HG03095 (cell line): ENCODE data around the gene PIP4K2C.
A peak's percentile ranks its signal among the peaks of the same experiment; 100 is the strongest.
"Not testable (repeated sequence)": the region's sequence is repeated elsewhere in the genome, so short reads cannot be mapped to it uniquely, and the experiment has no call there.

ENCODE experiments used
- ATAC-seq: cut with Tn5 transposase; IDR thresholded peaks from one replicate; pipeline ENCODE4 v1.9.1; 2021; ENCODE audit warnings: moderate library complexity; ENCODE audit not compliant: unreplicated experiment

PIP4K2C gene

GRCh38 chr12:57584050-57584449 is 6.9 kb upstream of the PIP4K2C start:
- ATAC-seq, result no peak

GRCh38 chr12:57584690-57585089 is 6.3 kb upstream of the PIP4K2C start:
- ATAC-seq, result no peak

- no peak for ATAC-seq
Observed at GRCh38 chr12:57585156-57585555, 5.8 kb upstream of the PIP4K2C start.

- no peak for ATAC-seq
Observed at GRCh38 chr12:57586128-57586527, 4.9 kb upstream of the PIP4K2C start.

DNA sequence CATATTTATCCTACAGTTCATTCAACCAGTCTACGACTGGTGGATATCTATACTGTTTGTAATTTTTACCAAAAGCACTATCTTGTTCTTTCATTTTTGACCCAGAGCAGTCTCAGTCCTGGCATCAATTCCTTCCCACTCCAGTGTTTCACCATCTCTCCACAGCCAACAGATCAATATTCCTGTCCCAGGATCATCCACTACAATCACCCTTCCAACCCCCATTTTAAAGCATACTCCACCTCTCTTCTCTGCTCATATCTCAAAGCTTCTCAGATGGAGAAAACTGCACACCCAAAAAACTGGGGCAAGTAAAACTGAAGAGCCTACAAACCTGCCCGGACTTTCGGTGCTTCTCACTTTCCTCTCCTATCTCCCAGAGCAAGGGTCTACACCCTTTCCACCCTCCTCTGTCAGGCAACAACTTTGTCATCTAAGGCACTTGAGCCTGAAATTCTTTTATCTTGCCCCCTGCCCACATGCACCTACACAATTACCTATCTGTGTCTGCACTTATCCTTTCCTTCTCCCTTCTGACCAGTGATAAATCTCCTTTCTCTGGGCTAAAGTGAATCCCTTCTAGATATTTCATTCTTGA is 4.1 kb upstream of the PIP4K2C start:
- no peak for ATAC-seq

DNA sequence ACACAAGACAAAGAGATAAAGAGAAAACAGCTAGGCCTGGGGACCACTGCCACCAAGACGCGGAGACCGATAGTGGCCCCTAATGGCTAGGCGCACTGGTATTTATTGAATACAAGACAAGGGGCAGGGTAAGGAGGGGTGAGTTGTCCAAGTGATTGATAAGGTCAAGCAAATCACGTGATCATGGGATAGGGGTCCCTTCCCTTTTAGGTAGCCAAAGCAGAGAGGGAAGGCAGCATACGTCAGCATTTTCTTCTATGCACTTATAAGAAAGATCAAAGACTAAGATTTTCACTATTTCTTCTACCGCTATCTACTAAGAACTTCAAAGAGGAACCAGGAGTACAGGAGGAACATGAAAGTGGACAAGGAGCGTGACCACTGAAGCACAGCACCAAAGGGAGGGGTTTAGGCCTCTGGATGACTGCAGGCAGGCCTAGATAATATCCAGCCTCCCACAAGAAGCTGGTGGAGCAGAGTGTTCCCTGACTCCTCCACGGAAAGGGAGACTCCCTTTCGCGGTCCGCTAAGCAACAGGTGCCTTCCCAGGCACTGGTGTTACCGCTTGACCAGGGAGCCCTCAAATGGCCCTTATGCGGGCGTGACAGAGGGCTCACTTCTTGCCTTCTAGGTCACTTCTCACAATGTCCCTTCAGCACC is 1.9 kb upstream of the PIP4K2C start:
- not testable (repeated sequence) for ATAC-seq

GRCh38 chr12:57590479-57590863 is 521 bp upstream of the PIP4K2C start:
- no peak for ATAC-seq

- ATAC-seq, result peak; percentile 9
Observed at GRCh38 chr12:57591782-57592325, 862 bp downstream of the PIP4K2C start.

DNA sequence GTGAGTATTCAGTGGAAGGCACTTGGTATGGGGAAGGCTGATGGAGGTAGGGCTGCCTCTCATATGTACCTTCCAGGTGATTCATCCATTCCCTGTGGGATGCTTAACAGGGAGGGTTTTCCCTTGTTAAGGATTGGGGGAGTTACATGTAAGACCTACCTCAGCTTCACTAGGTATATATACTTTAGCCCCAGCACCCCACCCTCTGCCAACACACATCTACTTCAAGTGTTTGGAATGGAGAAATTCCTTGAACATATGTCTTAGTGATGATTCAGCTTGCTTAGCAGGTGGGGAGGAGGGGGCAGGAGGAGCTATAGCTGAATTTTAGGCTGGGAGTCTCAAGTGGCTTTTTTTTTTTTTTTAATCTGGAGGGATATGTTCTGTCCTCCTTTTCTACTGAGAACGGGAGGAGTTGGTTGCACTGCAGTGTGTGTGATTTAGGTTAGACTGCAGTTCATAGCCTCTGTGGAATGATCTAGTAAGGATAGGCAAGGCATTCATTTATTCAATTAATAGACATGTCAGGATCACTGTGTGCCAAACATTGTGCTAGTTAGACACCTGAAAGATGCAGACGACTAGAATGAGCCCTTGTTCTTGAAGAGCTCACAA is 1.7 kb downstream of the PIP4K2C start:
- no peak for ATAC-seq

- no peak for ATAC-seq
Observed at GRCh38 chr12:57593187-57593586, 2.2 kb downstream of the PIP4K2C start.

DNA sequence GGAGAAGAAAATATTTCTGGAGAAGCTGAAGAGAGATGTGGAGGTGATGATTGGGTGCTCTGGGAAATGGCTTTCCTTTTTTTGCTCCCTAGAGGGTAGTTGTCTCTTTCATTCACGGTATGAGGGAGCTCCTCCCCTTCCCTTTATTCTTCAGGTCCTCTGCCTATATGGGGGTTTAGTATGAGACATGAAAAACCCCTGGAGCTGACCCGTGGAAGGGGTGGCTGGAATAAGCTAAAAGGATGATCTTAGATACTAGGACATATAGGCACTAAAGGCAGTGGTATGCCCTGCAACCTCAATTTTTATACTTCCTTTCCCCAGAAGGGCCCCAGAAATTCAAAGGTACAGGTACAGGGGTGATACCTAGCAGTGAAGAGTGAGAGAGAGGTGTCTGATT is 9.4 kb downstream of the PIP4K2C start:
- ATAC-seq, result no peak

GRCh38 chr12:57602544-57602943 is 11.6 kb downstream of the PIP4K2C start:
- no peak for ATAC-seq

DNA sequence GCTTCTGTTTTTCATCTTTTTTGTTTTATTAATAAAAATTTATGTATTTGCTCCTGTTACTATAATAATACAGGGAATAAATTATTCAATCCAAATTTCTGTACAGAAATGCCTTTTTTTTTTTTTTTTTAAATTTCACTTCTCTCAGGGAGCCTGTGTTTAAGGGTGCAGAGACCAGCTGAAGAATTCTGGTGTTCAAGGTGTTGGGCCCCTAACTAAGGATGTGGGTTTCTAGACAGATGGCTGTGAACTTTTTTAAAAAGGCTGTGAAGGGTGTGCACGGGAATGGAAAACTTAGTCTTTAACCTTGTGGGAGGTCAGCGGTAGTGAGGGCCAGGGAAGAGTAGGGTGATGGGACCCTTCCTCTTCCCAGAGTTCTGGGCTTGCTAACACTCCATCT is 12.3 kb downstream of the PIP4K2C start:
- ATAC-seq, result no peak

- ATAC-seq, result no peak
Observed at GRCh38 chr12:57603815-57604453, 12.9 kb downstream of the PIP4K2C start.

DNA sequence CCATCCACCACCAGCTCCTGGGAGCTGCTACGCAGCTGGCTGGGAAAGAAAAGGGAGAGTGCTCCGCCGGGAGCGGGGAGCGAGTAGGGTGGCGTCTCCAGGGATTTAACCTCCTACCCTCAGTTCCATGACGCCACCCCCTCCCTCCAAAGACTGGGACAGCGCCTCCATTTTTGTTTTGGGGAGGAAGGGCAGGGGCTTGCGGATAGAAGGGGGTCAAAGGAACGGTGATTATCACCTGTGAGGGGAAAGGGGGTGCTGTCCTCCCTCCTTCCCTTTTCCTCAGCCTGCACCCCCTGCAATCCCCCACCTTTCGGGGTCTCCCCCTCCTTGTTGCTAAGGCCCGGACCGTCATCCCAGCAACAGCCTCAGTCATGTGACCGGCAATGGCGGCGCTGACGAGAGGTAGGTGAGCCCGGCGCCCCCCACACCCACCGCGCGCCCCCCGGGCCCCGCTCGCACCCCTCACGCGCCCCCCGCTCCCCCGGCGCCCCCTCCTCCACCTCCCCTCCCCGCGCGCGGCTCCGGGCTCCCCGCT is 13.5 kb downstream of the PIP4K2C start, which contains the start of gene DTX3:
TSS of gene DTX3 (plus strand) at position 371 of the 538 bp plus-strand sequence. CDS start 1,694 bp downstream, outside the sequence.
- no peak for ATAC-seq

DNA sequence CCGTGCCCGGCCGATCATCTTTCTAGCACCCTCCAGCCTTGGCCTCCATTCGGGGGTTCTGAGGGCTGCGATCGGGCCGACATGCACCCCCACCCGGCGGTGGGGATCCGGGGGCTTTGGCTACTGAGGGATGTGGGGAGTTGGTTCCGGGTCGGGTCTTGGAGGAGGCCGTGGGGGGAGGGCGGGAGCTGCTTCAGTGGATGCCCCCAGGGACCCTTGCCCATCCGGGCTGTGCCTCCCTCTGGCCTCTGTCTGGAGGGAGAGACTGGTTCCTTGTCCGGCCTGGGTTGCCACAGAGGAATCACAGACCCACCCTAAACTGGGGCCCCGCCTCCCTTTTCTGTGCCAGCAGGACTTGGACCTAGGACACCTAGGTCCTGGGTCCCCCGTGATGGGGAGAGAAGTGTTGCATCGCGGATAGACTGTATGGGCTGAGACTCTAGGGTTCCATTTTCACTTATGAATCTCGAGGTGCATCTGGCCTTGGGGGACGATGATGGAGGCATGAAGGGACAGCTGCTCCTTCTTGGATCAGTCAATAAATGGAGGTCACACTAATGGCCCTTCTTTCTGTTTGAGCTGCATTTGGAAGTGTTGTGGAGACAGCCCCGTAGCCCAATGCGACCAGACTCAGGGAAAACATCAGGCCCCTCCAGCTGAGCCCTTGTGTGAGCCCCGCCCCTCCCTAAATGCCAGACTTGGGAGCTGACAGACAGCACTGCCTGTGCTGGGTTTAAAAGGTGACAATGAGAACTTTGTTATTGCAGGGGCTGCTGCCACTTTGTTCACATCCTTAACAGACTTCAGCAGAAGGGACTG is 14.2 kb downstream of the PIP4K2C start:
- ATAC-seq, result no peak

DNA sequence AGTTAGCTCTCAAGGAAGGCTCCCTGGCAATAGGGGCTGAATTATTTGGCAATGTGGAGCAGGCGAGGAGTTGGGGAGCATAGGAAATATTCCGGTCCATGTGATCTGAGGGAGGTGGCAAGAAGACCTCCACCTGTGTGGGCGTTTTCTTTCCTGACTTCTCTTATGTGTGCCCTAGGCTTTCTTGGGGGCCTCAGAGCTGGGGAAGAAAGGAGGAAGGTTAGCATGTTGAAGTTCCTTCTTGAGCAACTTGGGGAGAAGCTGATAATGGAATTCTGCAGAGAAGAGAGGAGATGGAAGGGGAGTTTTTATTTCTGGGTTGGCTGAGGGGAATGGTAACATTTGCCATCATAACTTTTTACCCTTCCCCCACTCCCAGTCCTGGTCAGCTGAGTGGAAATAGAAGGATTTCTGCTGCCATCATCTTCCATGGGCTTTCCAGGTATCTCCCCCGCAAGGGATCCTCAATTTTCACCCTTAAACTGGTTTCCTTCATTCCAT is 14.9 kb downstream of the PIP4K2C start:
- no peak for ATAC-seq

GRCh38 chr12:57606399-57606798 is 15.4 kb downstream of the PIP4K2C start:
- no peak for ATAC-seq

- ATAC-seq, result no peak
Observed at GRCh38 chr12:57606821-57607220, 15.8 kb downstream of the PIP4K2C start.

- ATAC-seq, result no peak
Observed at GRCh38 chr12:57607958-57608663, 17.1 kb downstream of the PIP4K2C start.
